IMR-90 (cell line): ENCODE results near the gene ENAH. TPM values are rescaled to one million over a fixed set of nuclear protein-coding genes. Genes with fewer than 3 reads are reported as not detected.

ENCODE experiments used
- ATAC-seq: fragments of 200-7000 bp; cut with Tn5 transposase; 2 replicates; pipeline ENCODE4 v1.9.1; 2020; ENCODE audit warnings: low read depth, mild to moderate bottlenecking, moderate library complexity
- BruUV-seq: library from RNA; stranded (reverse); fragments of 400-500 nt; replicated peaks from 2 replicates; lab custom pipeline; 2021; lab: Mats Ljungman, UMichigan
- CTCF ChIA-PET: fragments of 300-600 bp; formaldehyde crosslinking; extraction: SDS; loops from one replicate; lab custom pipeline; 2021; ENCODE audit warnings: antibody characterized with exemption; lab: Yijun Ruan, JAX
- POLR2A ChIA-PET: fragments of 300-600 bp; sonication (Branson Sonifier 250); formaldehyde crosslinking; loops from one replicate; lab custom pipeline; 2022; ENCODE audit warnings: antibody characterized with exemption; ENCODE audit not compliant: unreplicated experiment; lab: Charles Lee
- DNase-seq: peaks from one replicate; pipeline ENCODE4 v3.0.0; 2013
- H2AFZ ChIP-seq: replicated peaks from 2 replicates; pipeline ENCODE3; 2013; ENCODE audit warnings: low read length, mild to moderate bottlenecking; ENCODE audit not compliant: poor library complexity
- H2AK5ac ChIP-seq: 2 replicates; pipeline ENCODE4 v1.6.1; 2013; ENCODE audit warnings: low read depth, low read length, inconsistent platforms
- H2AK9ac ChIP-seq: replicated peaks from 2 replicates; pipeline ENCODE3; 2013; ENCODE audit warnings: mild to moderate bottlenecking, low read depth, low read length, moderate library complexity; ENCODE audit not compliant: poor library complexity
- H2BK120ac ChIP-seq: 2 replicates; pipeline ENCODE4 v1.6.1; 2013; ENCODE audit warnings: low read depth, low read length, inconsistent platforms
- H2BK15ac ChIP-seq: 3 replicates; pipeline ENCODE4 v1.6.1; 2013; ENCODE audit warnings: low read depth, low read length, inconsistent platforms
- H2BK20ac ChIP-seq: 2 replicates; pipeline ENCODE4 v1.6.1; 2013; ENCODE audit warnings: low read depth, mild to moderate bottlenecking, inconsistent platforms, low read length, moderate library complexity
- H2BK5ac ChIP-seq: 2 replicates; pipeline ENCODE4 v1.6.1; 2013; ENCODE audit warnings: mild to moderate bottlenecking, low read depth, low read length, inconsistent platforms; ENCODE audit not compliant: poor library complexity, severe bottlenecking
- H3K14ac ChIP-seq: replicated peaks from 2 replicates; pipeline ENCODE4 v1.6.1; 2013; ENCODE audit warnings: low read depth, low read length, inconsistent platforms
- H3K18ac ChIP-seq: 2 replicates; pipeline ENCODE4 v1.6.1; 2013; ENCODE audit warnings: low read depth, low read length, control low read depth
- H3K23ac ChIP-seq: 2 replicates; pipeline ENCODE4 v1.6.1; 2013; ENCODE audit warnings: low read depth, low read length, inconsistent platforms
- H3K27ac ChIP-seq: 2 replicates; pipeline ENCODE4 v1.5.1; 2013; ENCODE audit warnings: mild to moderate bottlenecking, control low read depth, low read length; ENCODE audit not compliant: insufficient read depth
- H3K27me3 ChIP-seq: 2 replicates; pipeline ENCODE4 v1.6.1; 2013; ENCODE audit warnings: low read length; ENCODE audit not compliant: control insufficient read depth, insufficient read depth
- H3K36me3 ChIP-seq: 2 replicates; pipeline ENCODE4 v1.6.1; 2013; ENCODE audit warnings: low read length, mixed read lengths; ENCODE audit not compliant: control insufficient read depth, insufficient read depth
- H3K4ac ChIP-seq: 2 replicates; pipeline ENCODE4 v1.6.1; 2013; ENCODE audit warnings: low read depth, low read length, inconsistent platforms
- H3K4me1 ChIP-seq: 2 replicates; pipeline ENCODE4 v1.6.1; 2013; ENCODE audit warnings: low read length, mixed read lengths; ENCODE audit not compliant: control insufficient read depth, insufficient read depth
- H3K4me2 ChIP-seq: 2 replicates; pipeline ENCODE4 v1.6.1; 2013; ENCODE audit warnings: low read depth, mild to moderate bottlenecking, control low read depth, low read length, moderate library complexity
- H3K4me3 ChIP-seq: 2 replicates; pipeline ENCODE4 v1.5.1; 2013; ENCODE audit warnings: low read depth, mild to moderate bottlenecking, control low read depth, low read length, moderate library complexity; ENCODE audit not compliant: insufficient read depth
- H3K56ac ChIP-seq: 2 replicates; pipeline ENCODE4 v1.6.1; 2013; ENCODE audit warnings: low read length, inconsistent platforms; ENCODE audit not compliant: insufficient read depth; ENCODE audit errors: extremely low read depth
- H3K79me1 ChIP-seq, 2 experiments: 2 replicates each; pipeline ENCODE4 v1.6.1; 2013; ENCODE audit warnings: low read length in 2 of 2, inconsistent platforms in 1 of 2, low read depth in 1 of 2
- H3K9ac ChIP-seq: 2 replicates; pipeline ENCODE4 v1.6.1; 2013; ENCODE audit warnings: low read depth, low read length, control low read depth
- H3K9me1 ChIP-seq: 2 replicates; pipeline ENCODE4 v1.6.1; 2013; ENCODE audit warnings: low read length, inconsistent platforms; ENCODE audit not compliant: insufficient read depth
- H3K9me3 ChIP-seq: 2 replicates; pipeline ENCODE4 v1.6.1; 2013; ENCODE audit warnings: low read length; ENCODE audit not compliant: control insufficient read depth, insufficient read depth
- H4K20me1 ChIP-seq: 2 replicates; pipeline ENCODE4 v1.6.1; 2013; ENCODE audit warnings: low read length, inconsistent platforms; ENCODE audit not compliant: insufficient read depth
- H4K5ac ChIP-seq: 2 replicates; pipeline ENCODE4 v1.6.1; 2013; ENCODE audit warnings: mild to moderate bottlenecking, low read depth, low read length, control low read depth
- H4K8ac ChIP-seq, 2 experiments: 2 replicates each; pipeline ENCODE4 v1.6.1; 2013; ENCODE audit warnings: low read depth in 2 of 2, low read length in 2 of 2, control low read depth in 1 of 2, inconsistent platforms in 1 of 2
- H4K91ac ChIP-seq: 2 replicates; pipeline ENCODE4 v1.6.1; 2013; ENCODE audit warnings: low read depth, low read length, inconsistent platforms; ENCODE audit not compliant: insufficient read depth
- BHLHE40 ChIP-seq: fragments of 150-350 bp; IDR thresholded peaks from 2 replicates; pipeline ENCODE4 v1.6.1; 2016; ENCODE audit warnings: mild to moderate bottlenecking, low read depth, low read length
- CEBPB ChIP-seq: IDR thresholded peaks from 2 replicates; pipeline ENCODE4 v1.6.1; 2012; ENCODE audit warnings: low read depth, low read length, improper control_type of control experiment
- FOS ChIP-seq: fragments of 150-350 bp; IDR thresholded peaks from 2 replicates; pipeline ENCODE4 v1.6.1; 2016; ENCODE audit warnings: low read depth, low read length
- MAZ ChIP-seq: IDR thresholded peaks from 2 replicates; pipeline ENCODE4 v1.6.1; 2012; ENCODE audit warnings: low read depth, mild to moderate bottlenecking, low read length, improper control_type of control experiment, moderate library complexity, borderline replicate concordance
- NFE2L2 ChIP-seq: fragments of 150-350 bp; IDR thresholded peaks from 2 replicates; pipeline ENCODE4 v1.6.1; 2016; ENCODE audit warnings: low read depth, mild to moderate bottlenecking, low read length
- POLR2A ChIP-seq: IDR thresholded peaks from 2 replicates; pipeline ENCODE4 v1.6.1; 2012; ENCODE audit warnings: mild to moderate bottlenecking, low read depth, low read length
- WGBS, 2 experiments: methylation state at CpG; one replicate each; pipeline versions ENCODE4 v1.1.5 to v1.1.7; 2013; ENCODE audit warnings: missing lambda C conversion rate in 2 of 2; ENCODE audit not compliant: insufficient read length in 1 of 2; ENCODE audit errors: extremely low coverage in 2 of 2; 5-methylcytosine and 5-hydroxymethylcytosine counted together
- dilution Hi-C: fragments of 300-500 bp; cut with HindIII; formaldehyde crosslinking; loops from one replicate; pipeline ENCODE4 v1.14.3; 2018; ENCODE audit warnings: low sequenced_read_pairs; ENCODE audit not compliant: unreplicated experiment
- in situ Hi-C: fragments of 300-500 bp; cut with MboI; formaldehyde crosslinking; loops from 3 replicates; pipeline ENCODE4 v1.14.3; 2019; ENCODE audit warnings: low sequenced_read_pairs, inconsistent platforms, mixed read lengths
- intact Hi-C: fragments of 100-400 bp; cut with micrococcal nuclease; formaldehyde crosslinking; loops from 2 replicates; pipeline ENCODE4 v1.10.0; 2022
- polyA plus RNA-seq, 3 experiments: library from polyadenylated mRNA; depleted of rRNA; stranded (reverse); fragments of >200 nt; gene quantifications; 2 replicates each; pipeline ENCODE4 v1.2.3, GENCODE V29; 2012; ENCODE audit warnings: low replicate concordance in 1 of 3
- total RNA-seq: library from RNA; depleted of rRNA; stranded (reverse); fragments of >200 nt; gene quantifications from 2 replicates; pipeline ENCODE4 v1.2.3, GENCODE V29; 2012

ENAH gene
- total and polyA plus RNA-seq, 2 of the 4 experiments (the other 2 are of a cell fraction): 61.3 to 86.9 TPM

DNA sequence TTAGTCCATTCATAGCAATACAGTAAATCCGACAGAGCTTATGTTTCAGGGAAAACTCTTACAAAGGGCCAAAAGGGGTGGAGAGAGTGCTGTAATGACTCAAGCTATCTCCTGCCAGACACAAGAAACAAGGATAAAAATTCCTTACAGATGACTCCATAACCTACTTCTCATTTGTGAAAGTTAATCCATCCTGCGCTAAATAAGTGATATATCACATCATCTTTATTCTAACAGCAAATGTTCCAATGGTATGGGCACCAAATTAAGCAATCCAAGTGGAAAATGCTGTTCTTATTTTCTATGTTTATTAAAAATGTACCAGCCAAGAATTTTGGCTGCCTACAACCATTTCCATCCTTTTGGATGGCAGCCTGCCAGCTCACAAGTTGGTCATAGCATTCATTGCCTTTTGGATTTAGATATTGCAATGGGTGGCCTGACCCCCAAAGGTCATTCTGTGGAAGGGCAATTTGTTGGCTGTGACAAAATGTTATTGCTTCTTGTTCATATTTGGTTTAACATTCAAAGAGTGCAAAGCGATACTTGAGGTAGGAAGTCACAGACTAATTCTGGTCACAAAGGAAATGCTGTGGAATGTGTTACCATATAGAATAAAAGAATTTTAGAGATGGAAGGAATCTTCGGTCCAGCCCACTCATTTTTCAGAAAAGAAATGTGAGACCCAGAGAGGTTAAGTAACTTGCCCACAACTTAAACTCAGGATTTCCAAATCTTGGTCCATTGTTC is 2.8 kb upstream of the ENAH start:
- TF ChIP-seq BHLHE40: 0 out of 2 replicates have a peak, but pooled peaks have one; percentile 3
- no peak for TF ChIP-seq MAZ
- peak; percentile 76 for TF ChIP-seq CEBPB
- no peak for TF ChIP-seq NFE2L2
- peak; percentile 58; the same call in 1 of the 2 replicates for TF ChIP-seq POLR2A
- TF ChIP-seq FOS: peak; percentile 76
- Histone ChIP-seq H3K9me3 (no peaks in the 10 kb centered on the region), H4K20me1 (peaks cover 10% of the 10 kb centered on the region; the same call in 1 of the 2 replicates), H4K91ac (peak overlapping the region; percentile 76), H2BK120ac (peak overlapping the region; percentile 82), H3K4ac (peak overlapping the region; percentile 70), H3K4me1 (peaks cover 20% of the 10 kb centered on the region), H3K4me2 (peak overlapping the region; percentile 72), H3K79me1 (peaks cover 3 to 20% of the 10 kb centered on the region in 2 experiments; a peak in 3 of 4 replicates), H2AFZ (no peak overlapping the region), H2AK9ac (no peak overlapping the region), H3K23ac (peak overlapping the region; percentile 46), H2BK20ac (peak overlapping the region; percentile 88), H3K9ac (peak overlapping the region; percentile 69), H3K56ac (peak overlapping the region; percentile 62), H2AK5ac (peak overlapping the region; percentile 72), H3K18ac (peak overlapping the region; percentile 84), H3K14ac (peak overlapping the region; percentile 51), H3K4me3 (no peak overlapping the region), H3K27me3 (no peaks in the 10 kb centered on the region), H2BK15ac (peak overlapping the region; percentile 60), H4K5ac (peak overlapping the region; percentile 43; the same call in 1 of the 2 replicates), H3K36me3 (no peaks in the 10 kb centered on the region), H3K27ac (peak overlapping the region; percentile 98), H3K9me1 (0 out of 2 replicates have a peak, but pooled peaks cover 8% of the 10 kb centered on the region), H2BK5ac (peak overlapping the region; percentile 83), H4K8ac (peak overlapping the region; percentile 57 to 71)
- intact Hi-C loops: loop anchor here (1.0 to 10.0 kb wide), 4 partner anchors 45 to 319 kb away; partner anchors contain the start of gene PYCR2
- peak; percentile 98 for DNase-seq
- no CpG with 5 or more reads among the region's 4 CpGs for WGBS, 2 experiments
- in situ Hi-C loops: no loop called here
- dilution Hi-C loops: no loop called here
- ChIA-PET CTCF (interaction anchor here (0.6 to 2.0 kb wide), 6 partner anchors 53 to 181 kb away, joined by 3 to 9 read pairs (median 4); partner anchors contain the start of gene SRP9), POLR2A (interaction anchor here (0.6 to 1.1 kb wide), 4 partner anchors 9 to 122 kb away, joined by 3 to 7 read pairs (median 4); partner anchors contain the start of gene SRP9)
- ATAC-seq: peak; percentile 12
- no TSS peak for BruUV-seq
